Activated T-cell treated with anti-CD3 and anti-CD28 coated beads, Interleukin-2, amount 50 U/mL, for 72 hours (primary cell): ENCODE results near the gene ERN1. TPM values are rescaled to one million over a fixed set of nuclear protein-coding genes. Genes with fewer than 3 reads are reported as not detected.
"Not testable (repeated sequence)": the region's sequence is repeated elsewhere in the genome, so short reads cannot be mapped to it uniquely, and the experiment has no call there.

Experiments used
- ATAC-seq, 2 donors: fragments of 150-1000 bp; cut with Tn5 transposase; replicated peaks in 1 of 2; 2 replicates each; pipeline ENCODE4 v1.10.0; 2021; ENCODE audit warnings: moderate library complexity in 2 of 2, mild to moderate bottlenecking in 1 of 2
- DNase-seq, 2 donors: peaks; one replicate each; pipeline ENCODE4 v3.0.0; 2021 to 2022; ENCODE audit warnings: mixed read lengths in 1 of 2
- H3K27ac Mint-ChIP-seq: one replicate; pipeline ENCODE4 v1.8.0; 2022; ENCODE audit warnings: mild to moderate bottlenecking, moderate library complexity, mixed read lengths
- H3K27me3 Mint-ChIP-seq: one replicate; pipeline ENCODE4 v1.8.0; 2022; ENCODE audit warnings: low read depth, mixed read lengths
- H3K36me3 Mint-ChIP-seq, 2 donors: one replicate each; pipeline ENCODE4 v1.8.0; 2022; ENCODE audit warnings: mixed read lengths in 2 of 2, mild to moderate bottlenecking in 1 of 2; ENCODE audit not compliant: insufficient read depth in 2 of 2
- H3K4me1 Mint-ChIP-seq: one replicate; pipeline ENCODE4 v1.8.0; 2022; ENCODE audit warnings: low read depth, mixed read lengths
- H3K4me3 Mint-ChIP-seq, 2 donors: one replicate each; pipeline ENCODE4 v1.8.0; 2022; ENCODE audit warnings: mild to moderate bottlenecking in 2 of 2, mixed read lengths in 2 of 2, moderate library complexity in 2 of 2
- H3K9me3 Mint-ChIP-seq, 2 donors: one replicate each; pipeline ENCODE4 v1.8.0; 2022; ENCODE audit warnings: mixed read lengths in 2 of 2
- total RNA-seq, 2 donors: library from RNA; stranded (reverse); gene quantifications; one replicate each; pipeline ENCODE4 v1.2.3, GENCODE V29; 2022

ERN1 gene
- total RNA-seq, 2 donors from 2014 or later, result 58.1 to 98.3 TPM

DNA sequence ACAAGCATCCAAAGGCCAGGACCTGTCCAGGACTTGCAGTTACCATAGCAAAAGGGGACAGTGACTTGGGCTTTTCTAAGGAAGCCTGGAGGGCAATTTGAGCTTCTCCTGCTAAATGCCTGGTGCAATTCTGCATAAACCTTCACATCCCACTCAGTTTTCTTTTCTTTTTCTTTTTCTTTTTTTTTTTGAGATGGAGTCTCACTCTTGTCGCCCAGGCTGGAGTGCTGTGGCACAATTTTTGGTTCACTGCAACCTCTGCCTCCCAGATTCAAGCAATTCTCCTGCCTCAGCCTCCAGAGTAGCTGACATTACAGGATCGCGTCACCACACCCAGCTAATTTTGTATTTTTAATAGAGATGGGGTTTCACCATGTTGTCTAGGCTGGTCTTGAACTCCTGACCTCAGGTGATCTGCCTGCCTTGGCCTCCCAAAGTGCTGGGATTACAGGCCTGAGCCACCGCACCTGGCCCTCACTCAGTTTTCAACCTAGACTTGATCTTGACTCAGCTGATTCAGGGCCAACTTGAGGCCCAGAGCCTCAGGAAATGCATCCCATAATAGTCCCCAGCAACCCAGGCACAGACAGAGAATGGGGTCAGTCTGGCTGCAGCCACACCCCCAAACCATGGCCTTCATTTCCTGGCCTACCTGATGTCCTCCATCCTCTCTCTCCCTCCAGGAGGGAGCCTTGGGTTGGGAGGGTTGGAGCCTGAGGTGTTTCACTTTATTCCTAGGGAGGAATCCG, 122.7 kb downstream of the ERN1 start:
- not testable (repeated sequence) for DNase-seq
- peak overlapping the region; percentile 54 for H3K27ac Mint-ChIP-seq

DNA sequence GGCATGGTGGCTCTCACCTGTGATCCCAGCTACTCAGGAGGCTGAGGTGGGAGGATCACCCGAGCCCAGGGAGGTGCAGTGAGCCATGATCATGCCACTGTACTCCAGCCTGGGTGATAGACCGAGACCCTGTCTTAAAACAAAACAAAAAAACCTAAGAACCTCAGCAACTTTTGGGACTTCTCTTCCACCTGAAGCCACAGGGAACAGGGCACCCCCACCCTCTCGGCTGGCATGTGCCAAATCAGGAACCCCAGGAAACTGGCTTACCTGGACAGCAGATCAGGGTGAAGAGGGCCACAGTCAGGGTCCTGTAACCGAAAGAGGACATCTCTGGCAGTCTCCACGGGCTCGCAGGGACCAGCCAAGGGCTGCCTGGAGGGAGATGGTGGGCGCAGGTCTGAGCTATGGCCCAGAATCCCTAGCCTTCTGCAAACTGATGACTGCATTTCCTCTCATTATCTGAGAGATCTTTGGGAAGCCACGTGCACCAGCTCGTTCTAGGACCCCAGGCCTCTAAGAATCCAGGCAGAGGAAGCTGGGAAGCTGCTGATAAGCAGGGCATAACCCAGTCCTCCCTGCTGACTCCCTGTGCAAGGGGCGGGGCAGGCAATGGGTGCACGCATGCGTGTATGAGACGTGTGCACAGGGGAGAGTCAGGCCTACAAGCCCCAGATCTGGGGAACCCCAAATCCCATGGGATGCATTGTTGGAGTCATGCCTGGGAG, 123.4 kb downstream of the ERN1 start:
- Mint-ChIP-seq H3K27me3 (no peaks in the 10 kb centered on the region), H3K9me3 (no peaks in the 10 kb centered on the region), H3K4me3 (no peak overlapping the region), H3K4me1 (peaks cover 34% of the 10 kb centered on the region), H3K36me3 (peaks cover 3 to 4% of the 10 kb centered on the region in 2 donors), H3K27ac (no peak overlapping the region)
- DNase-seq, result no peak
- no peak for ATAC-seq

More for the DNA sequence above, 122.7 kb downstream of the ERN1 start:
- not testable (repeated sequence) for ATAC-seq, H3K9me3 Mint-ChIP-seq, H3K36me3 Mint-ChIP-seq, H3K27me3 Mint-ChIP-seq, H3K4me3 Mint-ChIP-seq
- H3K4me1 Mint-ChIP-seq, result peaks cover 39% of the 10 kb centered on the region

DNA sequence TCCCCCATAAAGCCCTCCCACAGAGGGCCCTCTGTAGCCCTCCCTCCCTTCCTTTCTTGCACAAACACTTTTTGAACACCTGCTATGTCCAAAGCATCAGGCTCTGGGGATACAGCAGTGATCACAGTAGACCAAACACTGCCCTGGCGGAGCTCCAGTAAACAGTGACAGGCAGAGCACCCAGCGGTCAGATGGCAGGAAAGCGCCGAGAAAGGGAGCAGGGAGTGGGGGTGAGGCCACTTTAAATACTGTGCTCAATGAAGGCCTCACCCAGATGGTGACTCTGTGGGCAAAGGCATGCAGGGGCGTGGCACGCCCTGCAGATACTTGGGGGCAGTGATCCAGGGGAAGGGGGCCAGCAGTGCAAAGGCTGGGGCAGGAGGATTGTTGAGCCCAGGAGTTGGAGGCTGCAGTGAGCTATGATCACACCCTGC, 124.2 kb downstream of the ERN1 start:
- peaks cover 2% of the 10 kb centered on the region in 2 donors for H3K36me3 Mint-ChIP-seq
- peaks cover 26% of the 10 kb centered on the region for H3K4me1 Mint-ChIP-seq
- H3K9me3 Mint-ChIP-seq, result no peaks in the 10 kb centered on the region
- no peak for DNase-seq
- H3K4me3 Mint-ChIP-seq, result no peak overlapping the region
- H3K27me3 Mint-ChIP-seq, result no peaks in the 10 kb centered on the region
- ATAC-seq, result no peak
- no peak overlapping the region for H3K27ac Mint-ChIP-seq

DNA sequence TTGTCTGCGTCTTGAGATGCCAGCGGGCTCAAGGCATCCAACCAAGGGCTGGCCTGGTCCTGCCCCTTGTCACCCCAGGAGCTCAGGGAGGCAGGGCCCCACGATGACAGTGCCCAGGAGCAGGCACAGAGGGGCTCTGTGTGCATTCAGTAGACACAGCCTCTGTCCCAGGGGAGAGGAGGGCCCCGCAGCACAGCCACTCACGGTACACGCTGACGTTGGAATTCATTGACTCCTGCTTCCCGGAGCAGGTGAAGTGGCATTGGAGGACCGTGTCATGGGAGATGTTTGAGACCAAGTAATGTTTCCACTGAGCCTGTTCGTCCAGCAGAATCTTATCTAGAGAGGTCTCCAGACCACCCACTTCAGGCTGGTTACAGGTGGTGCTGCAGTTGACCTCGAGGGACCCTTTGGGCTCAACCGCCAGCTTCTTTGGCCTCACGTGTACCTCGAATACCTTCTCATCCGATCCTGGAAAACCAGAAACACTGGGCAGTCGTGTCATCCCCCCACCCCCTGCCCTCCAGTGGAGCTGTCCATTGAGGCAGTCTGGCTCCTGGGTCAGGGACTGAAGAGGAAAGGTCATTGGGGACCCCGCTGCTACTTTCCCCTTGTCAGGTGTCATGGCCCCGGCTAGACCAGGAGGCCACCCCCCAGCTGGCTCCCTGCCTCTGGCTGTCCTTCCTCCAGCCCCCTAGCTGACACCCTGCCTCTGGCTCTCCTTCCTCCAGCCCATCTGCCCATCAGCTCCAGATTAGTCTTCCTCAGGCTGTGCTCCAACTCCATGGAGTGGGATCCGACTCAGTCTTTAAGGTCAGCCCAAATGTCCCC, 124.8 kb downstream of the ERN1 start:
- no peak overlapping the region for H3K27ac Mint-ChIP-seq
- no peaks in the 10 kb centered on the region for H3K27me3 Mint-ChIP-seq
- no peaks in the 10 kb centered on the region for H3K9me3 Mint-ChIP-seq
- H3K4me3 Mint-ChIP-seq, result no peak overlapping the region
- ATAC-seq (no peak), DNase-seq (no peak)
- H3K4me1 Mint-ChIP-seq, result peaks cover 23% of the 10 kb centered on the region
- H3K36me3 Mint-ChIP-seq, result peaks cover 1 to 2% of the 10 kb centered on the region in 2 donors

DNA sequence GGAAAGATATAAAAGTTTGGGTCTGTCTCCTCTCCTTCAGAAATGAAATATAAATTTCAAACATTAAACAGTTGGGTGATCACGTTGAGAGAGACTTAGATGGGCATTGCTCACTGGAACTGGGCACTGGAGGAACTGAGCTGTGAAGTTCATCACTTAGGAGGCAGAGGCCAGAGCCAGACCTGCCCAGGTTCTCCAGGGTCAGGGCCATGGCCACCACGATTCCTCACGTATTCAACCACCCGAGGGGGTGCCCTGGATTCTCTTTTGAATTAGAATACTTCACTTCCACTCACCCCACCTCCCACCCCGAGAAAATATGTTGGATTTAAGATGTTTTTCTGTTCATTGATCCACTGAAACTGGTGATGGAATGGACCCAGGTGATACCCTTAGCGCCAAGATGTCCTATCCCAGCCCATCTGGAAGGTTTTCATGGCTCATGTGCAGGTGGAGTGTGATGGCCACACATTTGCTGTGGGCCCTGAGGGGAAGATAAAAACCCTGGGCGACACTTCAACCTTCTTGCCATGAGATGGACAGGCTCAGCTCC, 125.7 kb downstream of the ERN1 start:
- Mint-ChIP-seq H3K9me3 (no peaks in the 10 kb centered on the region), H3K27me3 (no peaks in the 10 kb centered on the region), H3K27ac (peak overlapping the region; percentile 33), H3K4me3 (no peak overlapping the region), H3K4me1 (peaks cover 20% of the 10 kb centered on the region), H3K36me3 (peaks cover 1 to 2% of the 10 kb centered on the region in 2 donors)
- ATAC-seq (no peak), DNase-seq (no peak)

DNA sequence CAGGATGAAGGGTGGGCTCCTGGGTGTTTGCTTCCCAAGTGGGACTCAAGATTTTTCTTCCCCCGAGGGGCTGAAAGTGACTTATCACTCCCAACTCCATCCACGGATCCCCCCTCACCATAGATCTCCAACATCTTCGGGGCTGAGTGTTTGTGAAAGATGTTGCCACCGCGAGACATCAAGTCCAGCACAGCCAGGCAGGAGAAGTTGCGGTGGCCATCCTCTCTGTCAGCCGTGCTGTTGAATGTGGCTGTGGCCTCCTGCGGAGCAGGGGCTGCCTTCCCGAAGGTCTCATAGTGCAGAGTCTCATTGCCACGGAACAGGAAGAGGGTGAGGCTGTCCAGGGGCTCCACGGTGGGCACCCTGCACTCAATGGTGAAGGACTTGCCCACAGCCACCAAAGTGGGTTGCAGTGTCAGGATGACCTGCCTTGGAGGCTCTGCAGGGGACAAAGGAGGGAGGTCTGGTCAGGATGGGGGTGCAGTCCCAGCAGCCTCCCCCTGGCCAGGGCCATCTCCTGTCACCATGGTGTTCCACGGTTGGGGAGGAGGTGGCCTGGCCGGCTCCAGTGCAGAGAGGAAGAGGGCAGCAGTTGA, 126.3 kb downstream of the ERN1 start:
- ATAC-seq (no peak), DNase-seq (no peak)
- peaks cover 21% of the 10 kb centered on the region for H3K4me1 Mint-ChIP-seq

DNA sequence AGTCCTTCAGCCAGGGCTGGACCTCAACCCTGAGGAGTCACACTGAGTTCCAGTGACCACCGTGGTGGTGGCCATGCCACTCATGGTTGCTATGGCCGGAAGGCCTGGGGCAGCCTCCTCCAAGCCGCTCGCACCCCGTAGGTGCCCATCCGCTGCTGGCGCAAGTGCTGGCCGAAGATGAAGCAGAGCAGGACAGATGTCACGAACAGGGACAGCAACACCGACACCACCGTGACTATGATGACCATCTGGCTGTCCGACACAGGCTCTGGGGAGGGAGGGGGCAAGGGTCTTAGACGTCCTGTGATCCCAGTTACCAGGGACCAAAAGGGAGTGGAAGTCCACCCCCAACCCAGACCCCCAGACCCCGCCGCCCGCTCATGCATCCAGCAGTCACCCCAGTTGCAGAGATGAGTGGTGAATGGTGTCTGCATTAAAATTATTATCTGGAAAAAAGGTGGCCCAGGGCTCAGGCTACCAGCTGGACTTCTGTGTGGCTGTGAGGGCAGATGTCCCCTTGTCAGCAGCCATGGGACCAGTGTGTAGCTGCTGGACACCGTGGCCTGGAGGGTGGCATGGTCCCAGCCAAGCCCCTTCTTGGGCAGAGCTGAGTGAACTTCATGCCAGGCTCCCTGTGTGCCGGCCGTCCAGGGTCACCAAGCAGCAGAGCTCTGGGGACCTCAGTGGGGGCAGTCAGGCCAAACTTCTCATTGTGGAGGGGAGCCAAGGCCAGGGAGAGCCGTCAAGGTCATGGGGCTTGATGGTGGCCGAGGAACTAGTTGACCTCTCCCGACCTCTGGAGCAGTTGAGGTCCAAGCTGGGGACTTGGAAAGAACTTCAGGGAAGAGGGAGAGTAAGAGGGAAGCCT, 127.1 kb downstream of the ERN1 start:
- no peak overlapping the region for H3K4me3 Mint-ChIP-seq
- ATAC-seq (no peak), DNase-seq (no peak)
- H3K36me3 Mint-ChIP-seq, result peaks cover 1 to 2% of the 10 kb centered on the region in 2 donors
- H3K27ac Mint-ChIP-seq, result no peak overlapping the region
- peaks cover 27% of the 10 kb centered on the region for H3K4me1 Mint-ChIP-seq
- no peaks in the 10 kb centered on the region for H3K27me3 Mint-ChIP-seq
- H3K9me3 Mint-ChIP-seq, result no peaks in the 10 kb centered on the region

More for the DNA sequence above, 126.3 kb downstream of the ERN1 start:
- no peaks in the 10 kb centered on the region for H3K9me3 Mint-ChIP-seq
- H3K27me3 Mint-ChIP-seq, result no peaks in the 10 kb centered on the region
- H3K27ac Mint-ChIP-seq, result peak overlapping the region; percentile 33
- H3K4me3 Mint-ChIP-seq, result no peak overlapping the region
- H3K36me3 Mint-ChIP-seq, result peaks cover 1 to 2% of the 10 kb centered on the region in 2 donors

DNA sequence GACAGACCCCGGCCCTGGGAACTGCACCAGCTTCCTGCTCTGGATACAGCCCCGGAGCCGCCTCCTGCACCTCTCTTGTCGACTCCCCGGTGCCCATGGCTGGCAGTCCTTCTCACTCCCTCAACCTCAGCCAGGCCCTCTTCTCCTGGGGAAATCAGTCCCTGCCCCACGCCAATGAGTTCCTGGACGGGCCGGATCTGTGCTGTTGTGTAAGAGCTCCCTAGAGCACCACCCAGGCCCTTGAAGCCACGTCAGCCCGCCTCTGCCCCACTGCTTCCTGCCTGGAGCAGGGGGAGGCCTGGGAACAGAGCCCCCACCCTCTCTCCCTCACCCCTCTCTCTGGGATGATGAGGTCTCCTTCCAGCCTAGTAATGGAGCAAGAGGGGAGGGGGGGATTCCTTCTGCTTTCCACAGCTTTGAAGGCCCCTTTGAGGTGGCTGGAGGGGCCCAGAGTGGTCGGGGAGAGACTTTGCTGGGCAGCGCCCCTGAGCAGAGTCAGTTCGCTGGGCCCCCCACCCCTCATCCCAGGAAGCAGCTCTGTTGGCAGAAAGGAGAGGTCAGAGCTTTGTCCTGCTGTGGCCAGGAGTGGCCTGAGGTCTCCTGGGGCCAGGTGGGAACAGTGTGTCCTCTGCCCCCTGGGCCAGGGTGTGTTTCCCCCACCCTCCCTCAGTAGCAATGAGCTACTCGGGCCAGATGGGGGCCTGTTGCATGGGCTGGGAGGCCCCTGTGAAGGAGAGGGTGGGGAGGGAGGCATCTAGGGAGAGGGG, 128.0 kb downstream of the ERN1 start:
- Mint-ChIP-seq H3K36me3 (peaks cover 1 to 2% of the 10 kb centered on the region in 2 donors), H3K4me1 (peaks cover 24% of the 10 kb centered on the region), H3K27me3 (no peaks in the 10 kb centered on the region), H3K4me3 (no peak overlapping the region), H3K27ac (no peak overlapping the region), H3K9me3 (no peaks in the 10 kb centered on the region)
- DNase-seq, result no peak
- ATAC-seq, result no peak

DNA sequence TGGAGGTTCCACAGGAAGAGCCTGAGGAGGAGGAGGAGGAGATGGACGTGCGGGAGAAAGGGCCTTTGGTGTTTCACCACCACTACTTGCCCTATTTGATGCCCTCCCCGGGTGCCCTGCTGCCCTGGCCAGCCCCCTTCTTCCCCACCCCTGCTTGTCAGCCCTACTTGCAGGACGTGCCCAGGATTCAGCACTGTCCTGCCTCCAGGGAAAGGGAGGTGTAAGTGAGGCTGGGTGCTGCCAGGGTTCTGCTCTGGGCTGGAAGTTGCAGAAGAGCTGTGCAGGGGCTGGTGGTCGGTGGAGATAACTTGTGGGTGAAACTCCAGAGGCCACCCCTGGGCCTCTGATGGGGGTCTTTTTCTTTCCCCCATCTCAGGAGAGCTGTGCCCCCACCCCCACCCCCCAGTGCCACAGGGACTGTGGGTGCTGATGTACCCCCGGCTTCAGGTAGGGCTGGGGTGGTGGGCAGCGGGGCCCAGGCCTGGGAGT, 128.8 kb downstream of the ERN1 start:
- no peak for ATAC-seq
- no peak overlapping the region for H3K27ac Mint-ChIP-seq
- H3K4me1 Mint-ChIP-seq, result peaks cover 24% of the 10 kb centered on the region
- no peaks in the 10 kb centered on the region for H3K9me3 Mint-ChIP-seq
- H3K27me3 Mint-ChIP-seq, result no peaks in the 10 kb centered on the region
- DNase-seq, result no peak
- peak overlapping the region in 1 of 2 donors; percentile 17 for H3K4me3 Mint-ChIP-seq
- peaks cover 1 to 2% of the 10 kb centered on the region in 2 donors for H3K36me3 Mint-ChIP-seq

DNA sequence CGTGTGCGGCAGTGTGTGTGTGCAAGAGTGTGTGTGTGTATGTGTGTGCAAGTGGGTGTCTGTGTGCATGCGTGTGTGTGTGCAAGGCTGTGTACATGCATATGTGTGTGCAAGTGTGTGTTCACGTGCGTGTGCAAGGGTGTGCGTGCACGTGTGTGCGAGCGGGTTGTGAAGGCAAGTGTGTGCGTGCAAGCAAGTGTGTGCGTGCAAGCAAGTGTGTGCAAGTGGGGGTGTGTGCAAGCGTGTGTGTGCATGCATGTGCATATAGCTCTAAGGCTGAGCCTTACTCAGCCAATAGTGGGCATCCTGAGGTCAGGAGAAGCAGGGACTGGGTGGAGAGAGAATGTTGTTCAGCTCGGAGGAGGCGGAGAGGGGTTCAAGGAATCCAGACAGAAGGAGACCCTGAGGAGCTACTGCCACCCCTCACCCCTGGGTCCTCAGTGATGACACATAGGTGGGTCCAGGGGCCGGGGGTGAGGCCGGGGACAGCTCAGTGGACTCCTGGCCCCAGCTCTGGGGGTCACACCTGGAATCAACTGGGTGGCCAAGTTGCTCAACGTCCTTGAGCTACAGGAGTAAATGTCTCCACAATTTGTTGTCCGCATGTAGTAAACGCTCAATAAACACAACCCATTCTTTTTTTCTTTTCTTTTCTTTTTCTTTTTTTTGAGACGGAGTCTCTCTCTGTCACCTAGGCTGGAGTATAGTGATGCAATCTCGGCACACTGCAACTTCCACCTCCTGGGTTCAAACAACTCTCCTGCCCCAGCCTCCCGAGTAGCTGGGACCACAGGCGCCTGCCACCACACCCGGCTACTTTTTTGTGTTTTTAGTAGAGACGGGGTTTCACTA, 130.0 kb downstream of the ERN1 start:
- no peak overlapping the region for H3K27ac Mint-ChIP-seq

More for the DNA sequence above, 130.0 kb downstream of the ERN1 start:
- Mint-ChIP-seq H3K27me3 (no peaks in the 10 kb centered on the region), H3K4me1 (peaks cover 24% of the 10 kb centered on the region), H3K9me3 (no peaks in the 10 kb centered on the region), H3K4me3 (peak overlapping the region; percentile 22 to 95), H3K36me3 (peaks cover under 1 to 2% of the 10 kb centered on the region in 2 donors)
- no peak for ATAC-seq
- DNase-seq, result no peak
